ENCODE measurements around the gene CEP57L1. TPM values are rescaled to one million over a fixed set of nuclear protein-coding genes. Genes with fewer than 3 reads are reported as not detected.

CEP57L1 gene
- total RNA-seq, 1 donor from 2014 or later = 13.5 TPM

GRCh38 chr6:109192865-109193264, 97.6 kb downstream of the CEP57L1 start:
- H3K4me3 ChIP-seq = no peak overlapping the region
- H3K27ac ChIP-seq = no peak overlapping the region
- H3K27me3 ChIP-seq = no peaks in the 10 kb centered on the region
- DNase-seq (ENCODE audit: extremely low spot score in 2 of 2) = no peak
- TF ChIP-seq, protein P1, sequence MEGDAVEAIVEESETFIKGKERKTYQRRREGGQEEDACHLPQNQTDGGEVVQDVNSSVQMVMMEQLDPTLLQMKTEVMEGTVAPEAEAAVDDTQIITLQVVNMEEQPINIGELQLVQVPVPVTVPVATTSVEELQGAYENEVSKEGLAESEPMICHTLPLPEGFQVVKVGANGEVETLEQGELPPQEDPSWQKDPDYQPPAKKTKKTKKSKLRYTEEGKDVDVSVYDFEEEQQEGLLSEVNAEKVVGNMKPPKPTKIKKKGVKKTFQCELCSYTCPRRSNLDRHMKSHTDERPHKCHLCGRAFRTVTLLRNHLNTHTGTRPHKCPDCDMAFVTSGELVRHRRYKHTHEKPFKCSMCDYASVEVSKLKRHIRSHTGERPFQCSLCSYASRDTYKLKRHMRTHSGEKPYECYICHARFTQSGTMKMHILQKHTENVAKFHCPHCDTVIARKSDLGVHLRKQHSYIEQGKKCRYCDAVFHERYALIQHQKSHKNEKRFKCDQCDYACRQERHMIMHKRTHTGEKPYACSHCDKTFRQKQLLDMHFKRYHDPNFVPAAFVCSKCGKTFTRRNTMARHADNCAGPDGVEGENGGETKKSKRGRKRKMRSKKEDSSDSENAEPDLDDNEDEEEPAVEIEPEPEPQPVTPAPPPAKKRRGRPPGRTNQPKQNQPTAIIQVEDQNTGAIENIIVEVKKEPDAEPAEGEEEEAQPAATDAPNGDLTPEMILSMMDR (IDR thresholded peaks at IDR 0.05) = no peak
- no peak for TF ChIP-seq POLR2A (IDR thresholded peaks at IDR 0.05)
- TF ChIP-seq POLR2AphosphoS5 (IDR thresholded peaks at IDR 0.05; ENCODE audit: insufficient read depth in 1 of 2, low read depth in 1 of 2) = no peak
- intact Hi-C loops (cut with DNase I) = no loop called here
- peaks cover 4% of the 10 kb centered on the region for H3K9me3 ChIP-seq
- H3K36me3 ChIP-seq = no peaks in the 10 kb centered on the region
- H3K4me1 ChIP-seq = no peaks in the 10 kb centered on the region

DNA sequence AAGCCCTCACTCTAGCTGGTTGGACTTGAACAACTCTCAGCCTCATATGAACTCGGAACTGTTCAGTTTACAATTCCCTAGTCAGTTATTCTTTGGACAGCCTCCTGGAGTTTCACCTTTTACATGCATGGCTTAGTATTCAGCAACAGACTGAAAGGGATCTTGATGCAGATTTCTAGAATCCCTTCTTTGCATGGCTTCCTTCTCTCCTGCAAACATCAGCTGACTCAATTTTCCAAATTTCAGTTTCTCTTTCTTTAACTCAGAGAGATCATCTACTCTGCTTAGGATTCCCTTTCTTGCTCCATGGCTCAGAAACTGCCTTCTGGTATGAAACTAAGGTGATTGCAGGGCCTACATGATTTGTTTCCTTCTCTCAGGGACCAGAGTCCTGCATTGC, 99.6 kb downstream of the CEP57L1 start:
- no peak overlapping the region for H3K27ac ChIP-seq
- DNase-seq (ENCODE audit: extremely low spot score in 2 of 2) = no peak
- intact Hi-C loops (cut with DNase I) = no loop called here

DNA sequence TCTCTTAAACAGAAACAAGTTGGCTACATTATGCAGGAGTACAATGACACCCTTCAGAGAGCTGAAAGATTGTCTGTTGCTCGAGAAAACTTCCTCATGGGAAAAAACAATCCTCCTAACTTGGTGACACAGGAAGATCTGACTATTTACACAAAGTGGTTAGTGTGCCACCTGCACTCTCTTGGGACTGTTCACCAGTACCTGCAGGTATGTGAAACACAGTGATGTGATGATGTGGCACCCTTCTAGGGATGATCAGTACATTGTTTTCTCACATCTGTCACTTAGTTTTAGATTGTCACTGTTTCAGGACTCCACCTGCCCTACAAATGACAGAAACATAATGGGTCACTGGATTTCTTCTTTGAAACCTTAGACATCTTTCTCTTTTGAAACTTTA, 101.8 kb downstream of the CEP57L1 start:
- H3K4me1 ChIP-seq = no peaks in the 10 kb centered on the region
- H3K4me3 ChIP-seq = no peak overlapping the region
- DNase-seq (ENCODE audit: extremely low spot score in 2 of 2) = no peak
- TF ChIP-seq, protein P1 (IDR thresholded peaks at IDR 0.05) = no peak
- TF ChIP-seq POLR2AphosphoS5 (IDR thresholded peaks at IDR 0.05; ENCODE audit: insufficient read depth in 1 of 2, low read depth in 1 of 2) (no peak), POLR2A (IDR thresholded peaks at IDR 0.05) (no peak)
- H3K9me3 ChIP-seq = no peaks in the 10 kb centered on the region
- intact Hi-C loops (cut with DNase I) = no loop called here
- no peaks in the 10 kb centered on the region for H3K36me3 ChIP-seq
- no peaks in the 10 kb centered on the region for H3K27me3 ChIP-seq
- H3K27ac ChIP-seq = no peak overlapping the region

More for the DNA sequence above, 99.6 kb downstream of the CEP57L1 start:
- Histone ChIP-seq H3K4me1 (no peaks in the 10 kb centered on the region), H3K9me3 (peaks cover 4% of the 10 kb centered on the region), H3K27me3 (no peaks in the 10 kb centered on the region), H3K4me3 (no peak overlapping the region), H3K36me3 (no peaks in the 10 kb centered on the region)
- TF ChIP-seq, protein P1 (IDR thresholded peaks at IDR 0.05) = no peak
- TF ChIP-seq POLR2AphosphoS5 (IDR thresholded peaks at IDR 0.05; ENCODE audit: insufficient read depth in 1 of 2, low read depth in 1 of 2) (no peak), POLR2A (IDR thresholded peaks at IDR 0.05) (no peak)

GRCh38 chr6:109202409-109203264, 107.3 kb downstream of the CEP57L1 start:
- Histone ChIP-seq H3K27me3 (no peaks in the 10 kb centered on the region), H3K4me3 (no peak overlapping the region), H3K4me1 (no peaks in the 10 kb centered on the region), H3K36me3 (no peaks in the 10 kb centered on the region), H3K27ac (no peak overlapping the region), H3K9me3 (no peaks in the 10 kb centered on the region)
- intact Hi-C loops (cut with DNase I) = no loop called here
- TF ChIP-seq, protein P1 (IDR thresholded peaks at IDR 0.05) = no peak
- TF ChIP-seq POLR2A (IDR thresholded peaks at IDR 0.05) (no peak), POLR2AphosphoS5 (IDR thresholded peaks at IDR 0.05; ENCODE audit: insufficient read depth in 1 of 2, low read depth in 1 of 2) (no peak)
- no peak for DNase-seq (ENCODE audit: extremely low spot score in 2 of 2)

DNA sequence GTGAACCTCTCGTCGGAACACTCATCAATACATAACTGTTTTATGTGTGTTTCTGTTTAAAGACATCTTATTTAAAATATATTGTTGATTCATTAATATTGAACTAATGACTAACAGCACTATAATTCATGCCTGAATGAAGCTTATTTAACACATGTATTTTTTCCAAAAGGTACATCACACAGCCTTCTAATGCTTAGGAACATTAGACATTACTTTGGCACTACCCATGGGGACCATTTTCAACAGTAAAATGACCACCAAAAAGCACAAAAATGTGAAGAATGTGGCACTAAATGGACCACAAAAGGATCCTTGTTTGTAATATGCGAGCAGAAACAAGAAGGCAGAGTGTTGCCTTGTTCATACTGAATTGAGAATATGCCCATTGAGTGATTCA, 109.2 kb downstream of the CEP57L1 start:
- Histone ChIP-seq H3K27ac (no peak overlapping the region), H3K36me3 (no peaks in the 10 kb centered on the region), H3K27me3 (no peaks in the 10 kb centered on the region)

More for the DNA sequence above, 109.2 kb downstream of the CEP57L1 start:
- intact Hi-C loops (cut with DNase I) = no loop called here
- TF ChIP-seq, protein P1 (IDR thresholded peaks at IDR 0.05) = no peak
- TF ChIP-seq POLR2A (IDR thresholded peaks at IDR 0.05) = no peak
- TF ChIP-seq POLR2AphosphoS5 (IDR thresholded peaks at IDR 0.05; ENCODE audit: insufficient read depth in 1 of 2, low read depth in 1 of 2) = no peak
- H3K4me3 ChIP-seq = no peak overlapping the region
- DNase-seq (ENCODE audit: extremely low spot score in 2 of 2) = no peak
- H3K9me3 ChIP-seq = no peaks in the 10 kb centered on the region
- H3K4me1 ChIP-seq = no peaks in the 10 kb centered on the region
